Activated CD4-positive, alpha-beta T cell treated with anti-CD3 and anti-CD28 coated beads, Interleukin-2, amount 50 U/mL, for 24 hours (primary cell): ENCODE data around the gene STK26.
A peak's percentile ranks its signal among the peaks of the same experiment; 100 is the strongest.
"Not testable (repeated sequence)": the region's sequence is repeated elsewhere in the genome, so short reads cannot be mapped to it uniquely, and the experiment has no call there.

ENCODE experiments used
- DNase-seq, 2 donors: peaks; one replicate each; pipeline ENCODE4 v3.0.0-alpha.2; 2020; ENCODE audit warnings: low read depth in 1 of 2, low spot score in 1 of 2

The STK26 gene

GRCh38 chrX:132022967-132023895 is at the start of gene STK26:
Gene STK26, plus strand, starts transcription at chrX:132023302. Its CDS starts 316 bp downstream, at chrX:132023618.
- peak; percentile 39 to 61 for DNase-seq

- DNase-seq = no peak
Observed at GRCh38 chrX:131975851-131976250, 47.3 kb upstream of the STK26 start.

GRCh38 chrX:131977619-131978018 is 45.5 kb upstream of the STK26 start:
- no peak for DNase-seq

GRCh38 chrX:131979116-131979515 is 44.0 kb upstream of the STK26 start:
- no peak for DNase-seq

GRCh38 chrX:131985526-131986049 is 37.5 kb upstream of the STK26 start:
- DNase-seq = no peak

- DNase-seq = no peak
Observed at GRCh38 chrX:131987252-131987651, 35.9 kb upstream of the STK26 start.

- DNase-seq = no peak
Observed at GRCh38 chrX:131988236-131988635, 34.9 kb upstream of the STK26 start.

GRCh38 chrX:132001127-132001526 is 22.0 kb upstream of the STK26 start:
- DNase-seq = no peak

- no peak for DNase-seq
Observed at GRCh38 chrX:132004728-132005127, 18.4 kb upstream of the STK26 start.

GRCh38 chrX:132009350-132009749 is 13.8 kb upstream of the STK26 start:
- DNase-seq = no peak

GRCh38 chrX:132010213-132010612 is 12.9 kb upstream of the STK26 start:
- DNase-seq = not testable (repeated sequence)

- no peak for DNase-seq
Observed at GRCh38 chrX:132015875-132016274, 7.2 kb upstream of the STK26 start.

- no peak for DNase-seq
Observed at GRCh38 chrX:132016628-132017430, 6.3 kb upstream of the STK26 start.

- DNase-seq = no peak
Observed at GRCh38 chrX:132017431-132018185, 5.5 kb upstream of the STK26 start.

GRCh38 chrX:132022198-132022966 is 720 bp upstream of the STK26 start:
- peak in 1 of 2 donors; percentile 0 for DNase-seq

- DNase-seq = peak; percentile 3 to 27
Observed at GRCh38 chrX:132023896-132024386, 839 bp downstream of the STK26 start.

GRCh38 chrX:132025041-132025440 is 1.9 kb downstream of the STK26 start:
- no peak for DNase-seq

GRCh38 chrX:132030264-132030663 is 7.2 kb downstream of the STK26 start:
- DNase-seq = no peak

GRCh38 chrX:132031867-132032266 is 8.8 kb downstream of the STK26 start:
- no peak for DNase-seq

GRCh38 chrX:132033166-132033565 is 10.1 kb downstream of the STK26 start:
- DNase-seq = no peak
